Kidney epithelial cell (primary cell): Measurements from ENCODE around the gene SP5. TPM values are rescaled to one million over a fixed set of nuclear protein-coding genes. Genes with fewer than 3 reads are reported as not detected.

Source experiments
- DNase-seq: peaks from one replicate; pipeline ENCODE4 v3.0.0-alpha.2; 2010; ENCODE audit warnings: low read depth
- H3K27me3 ChIP-seq: 2 replicates; pipeline ENCODE4 v1.6.0; 2011; ENCODE audit warnings: low read length; ENCODE audit not compliant: control insufficient read depth, insufficient read depth
- H3K36me3 ChIP-seq: 2 replicates; pipeline ENCODE4 v1.5.1; 2011; ENCODE audit warnings: low read length; ENCODE audit not compliant: control insufficient read depth, insufficient read depth
- H3K4me3 ChIP-seq: 2 replicates; pipeline ENCODE4 v1.5.1; 2011; ENCODE audit warnings: low read depth, mild to moderate bottlenecking, control low read depth, low read length
- total RNA-seq: library from RNA; depleted of rRNA; stranded (reverse); fragments of >200 nt; gene quantifications from 2 replicates; pipeline ENCODE4 v1.2.3, GENCODE V29; 2015
- TF ChIP-seq, protein P1 (sequence below): IDR thresholded peaks from 2 replicates; pipeline ENCODE4 v1.5.1; 2011; ENCODE audit warnings: mild to moderate bottlenecking, moderate library complexity, low read length, control low read depth, inconsistent platforms; ENCODE audit not compliant: insufficient read depth, poor library complexity, severe bottlenecking

SP5 gene
- total RNA-seq, 1 donor from 2014 or later = not detected

GRCh38 chr2:170763232-170763631, 48.1 kb downstream of the SP5 start:
- H3K36me3 ChIP-seq = no peaks in the 10 kb centered on the region
- no peak for DNase-seq
- TF ChIP-seq, protein P1, sequence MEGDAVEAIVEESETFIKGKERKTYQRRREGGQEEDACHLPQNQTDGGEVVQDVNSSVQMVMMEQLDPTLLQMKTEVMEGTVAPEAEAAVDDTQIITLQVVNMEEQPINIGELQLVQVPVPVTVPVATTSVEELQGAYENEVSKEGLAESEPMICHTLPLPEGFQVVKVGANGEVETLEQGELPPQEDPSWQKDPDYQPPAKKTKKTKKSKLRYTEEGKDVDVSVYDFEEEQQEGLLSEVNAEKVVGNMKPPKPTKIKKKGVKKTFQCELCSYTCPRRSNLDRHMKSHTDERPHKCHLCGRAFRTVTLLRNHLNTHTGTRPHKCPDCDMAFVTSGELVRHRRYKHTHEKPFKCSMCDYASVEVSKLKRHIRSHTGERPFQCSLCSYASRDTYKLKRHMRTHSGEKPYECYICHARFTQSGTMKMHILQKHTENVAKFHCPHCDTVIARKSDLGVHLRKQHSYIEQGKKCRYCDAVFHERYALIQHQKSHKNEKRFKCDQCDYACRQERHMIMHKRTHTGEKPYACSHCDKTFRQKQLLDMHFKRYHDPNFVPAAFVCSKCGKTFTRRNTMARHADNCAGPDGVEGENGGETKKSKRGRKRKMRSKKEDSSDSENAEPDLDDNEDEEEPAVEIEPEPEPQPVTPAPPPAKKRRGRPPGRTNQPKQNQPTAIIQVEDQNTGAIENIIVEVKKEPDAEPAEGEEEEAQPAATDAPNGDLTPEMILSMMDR = no peak
- H3K27me3 ChIP-seq = no peaks in the 10 kb centered on the region
- H3K4me3 ChIP-seq = no peak overlapping the region

- Histone ChIP-seq H3K4me3 (no peak overlapping the region), H3K36me3 (no peaks in the 10 kb centered on the region), H3K27me3 (no peaks in the 10 kb centered on the region)
- TF ChIP-seq, protein P1 = no peak
- no peak for DNase-seq
Observed at GRCh38 chr2:170764880-170765261, 49.7 kb downstream of the SP5 start.

DNA sequence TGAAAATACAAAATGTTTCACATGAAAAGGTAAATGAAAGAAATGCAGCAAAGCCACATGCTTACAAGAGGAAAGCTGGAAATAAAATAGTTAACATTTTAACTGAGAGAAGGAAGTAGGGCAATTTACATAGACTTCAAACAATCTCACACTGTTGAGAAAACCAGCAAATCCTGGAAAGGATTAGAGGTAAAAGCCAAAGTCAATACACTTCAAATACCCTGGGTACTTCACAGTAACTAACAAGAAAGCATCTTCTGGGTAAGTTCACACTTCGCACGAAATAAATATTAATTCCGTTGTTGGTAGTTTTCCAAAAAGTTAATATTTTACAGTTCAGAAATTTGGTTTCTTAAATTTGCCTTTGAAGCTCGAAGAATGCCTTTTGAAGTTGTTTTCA, 51.6 kb downstream of the SP5 start:
- Histone ChIP-seq H3K27me3 (peaks cover 4% of the 10 kb centered on the region), H3K4me3 (no peak overlapping the region), H3K36me3 (no peaks in the 10 kb centered on the region)
- DNase-seq = no peak
- TF ChIP-seq, protein P1 = no peak

Other genes starting within 250 kb of the SP5 start
- gene ERICH2, start 55.0 kb downstream of the SP5 start, total RNA-seq = 0.50 and 0.89 TPM in 2 replicates
- gene GAD1, start 101.5 kb downstream of the SP5 start, total RNA-seq = 0.82 and 4.9 TPM in 2 replicates
- gene GORASP2, start 213.9 kb downstream of the SP5 start, total RNA-seq = 76.3 and 78.1 TPM in 2 replicates